H1 (cell line): ENCODE measurements around the gene ENTPD2. TPM values are rescaled to one million over a fixed set of nuclear protein-coding genes. Genes with fewer than 3 reads are reported as not detected.

Source experiments
- RNF2 ChIP-seq: fragments of 200-900, 300-1000 bp; sonication (generic); IDR thresholded peaks from 2 replicates; pipeline ENCODE4 v1.7.1; 2016; ENCODE audit warnings: borderline replicate concordance, low read depth, mild to moderate bottlenecking, antibody characterized with exemption, low read length; ENCODE audit not compliant: poor library complexity, severe bottlenecking; ENCODE audit errors: missing control alignments
- polyA plus RNA-seq, 7 experiments: library from polyadenylated mRNA; depleted of rRNA in 3 of 7; stranded (reverse) in 5 of 7; unstranded in 2 of 7; fragments of >200 nt in 5 of 7; fragments of 200-250 nt in 2 of 7; gene quantifications; 1 replicate in 5 of 7; 2 replicates in 1 of 7; 4 replicates in 1 of 7; pipeline versions ENCODE4 v1.2.1 to v1.2.3, GENCODE V29; 2011 to 2013; ENCODE audit warnings: missing spikeins in 2 of 7, mixed read lengths in 2 of 7
- total RNA-seq: library from RNA; stranded (reverse); fragmentation: NEBNext Ultra II Directional; extraction: Animal tissue kit (Norgen Biotek cat#: 25700); gene quantifications from 2 replicates; pipeline ENCODE4 v1.2.1, GENCODE V29; 2021
- TF ChIP-seq, protein P1 (sequence below): fragments of 300-600 bp; sonication (generic); IDR thresholded peaks from 2 replicates; pipeline ENCODE4 v1.7.1; 2012; ENCODE audit warnings: low read length, moderate library complexity, mild to moderate bottlenecking, inconsistent platforms; ENCODE audit not compliant: insufficient replicate concordance

Gene ENTPD2
- total and polyA plus RNA-seq, 2 of the 8 experiments (the other 6 are each of a cell fraction or from before 2014, with no cell fraction given) = 0.65 to 3.8 TPM

DNA sequence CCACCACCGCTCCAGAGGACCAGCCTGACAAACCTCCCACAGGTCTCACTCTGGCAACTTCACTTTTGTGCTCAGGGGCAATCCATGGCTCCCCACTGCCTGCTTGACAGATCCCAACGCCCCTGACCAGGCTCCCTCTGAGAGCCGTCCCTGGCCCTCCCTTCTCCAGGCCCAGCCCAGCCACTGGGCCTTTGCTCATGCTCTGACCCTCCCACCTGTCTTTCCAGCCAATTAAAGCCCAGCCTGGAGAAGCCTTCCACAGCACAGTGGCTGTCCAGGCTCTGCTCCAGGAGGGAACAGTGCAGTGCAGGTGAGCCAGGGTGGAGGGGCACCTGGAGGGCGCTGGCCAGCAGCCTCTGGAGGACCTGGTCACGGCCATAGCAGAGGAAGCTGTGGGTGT lies 3.3 kb downstream of the ENTPD2 start (continued):
- TF ChIP-seq, protein P1, sequence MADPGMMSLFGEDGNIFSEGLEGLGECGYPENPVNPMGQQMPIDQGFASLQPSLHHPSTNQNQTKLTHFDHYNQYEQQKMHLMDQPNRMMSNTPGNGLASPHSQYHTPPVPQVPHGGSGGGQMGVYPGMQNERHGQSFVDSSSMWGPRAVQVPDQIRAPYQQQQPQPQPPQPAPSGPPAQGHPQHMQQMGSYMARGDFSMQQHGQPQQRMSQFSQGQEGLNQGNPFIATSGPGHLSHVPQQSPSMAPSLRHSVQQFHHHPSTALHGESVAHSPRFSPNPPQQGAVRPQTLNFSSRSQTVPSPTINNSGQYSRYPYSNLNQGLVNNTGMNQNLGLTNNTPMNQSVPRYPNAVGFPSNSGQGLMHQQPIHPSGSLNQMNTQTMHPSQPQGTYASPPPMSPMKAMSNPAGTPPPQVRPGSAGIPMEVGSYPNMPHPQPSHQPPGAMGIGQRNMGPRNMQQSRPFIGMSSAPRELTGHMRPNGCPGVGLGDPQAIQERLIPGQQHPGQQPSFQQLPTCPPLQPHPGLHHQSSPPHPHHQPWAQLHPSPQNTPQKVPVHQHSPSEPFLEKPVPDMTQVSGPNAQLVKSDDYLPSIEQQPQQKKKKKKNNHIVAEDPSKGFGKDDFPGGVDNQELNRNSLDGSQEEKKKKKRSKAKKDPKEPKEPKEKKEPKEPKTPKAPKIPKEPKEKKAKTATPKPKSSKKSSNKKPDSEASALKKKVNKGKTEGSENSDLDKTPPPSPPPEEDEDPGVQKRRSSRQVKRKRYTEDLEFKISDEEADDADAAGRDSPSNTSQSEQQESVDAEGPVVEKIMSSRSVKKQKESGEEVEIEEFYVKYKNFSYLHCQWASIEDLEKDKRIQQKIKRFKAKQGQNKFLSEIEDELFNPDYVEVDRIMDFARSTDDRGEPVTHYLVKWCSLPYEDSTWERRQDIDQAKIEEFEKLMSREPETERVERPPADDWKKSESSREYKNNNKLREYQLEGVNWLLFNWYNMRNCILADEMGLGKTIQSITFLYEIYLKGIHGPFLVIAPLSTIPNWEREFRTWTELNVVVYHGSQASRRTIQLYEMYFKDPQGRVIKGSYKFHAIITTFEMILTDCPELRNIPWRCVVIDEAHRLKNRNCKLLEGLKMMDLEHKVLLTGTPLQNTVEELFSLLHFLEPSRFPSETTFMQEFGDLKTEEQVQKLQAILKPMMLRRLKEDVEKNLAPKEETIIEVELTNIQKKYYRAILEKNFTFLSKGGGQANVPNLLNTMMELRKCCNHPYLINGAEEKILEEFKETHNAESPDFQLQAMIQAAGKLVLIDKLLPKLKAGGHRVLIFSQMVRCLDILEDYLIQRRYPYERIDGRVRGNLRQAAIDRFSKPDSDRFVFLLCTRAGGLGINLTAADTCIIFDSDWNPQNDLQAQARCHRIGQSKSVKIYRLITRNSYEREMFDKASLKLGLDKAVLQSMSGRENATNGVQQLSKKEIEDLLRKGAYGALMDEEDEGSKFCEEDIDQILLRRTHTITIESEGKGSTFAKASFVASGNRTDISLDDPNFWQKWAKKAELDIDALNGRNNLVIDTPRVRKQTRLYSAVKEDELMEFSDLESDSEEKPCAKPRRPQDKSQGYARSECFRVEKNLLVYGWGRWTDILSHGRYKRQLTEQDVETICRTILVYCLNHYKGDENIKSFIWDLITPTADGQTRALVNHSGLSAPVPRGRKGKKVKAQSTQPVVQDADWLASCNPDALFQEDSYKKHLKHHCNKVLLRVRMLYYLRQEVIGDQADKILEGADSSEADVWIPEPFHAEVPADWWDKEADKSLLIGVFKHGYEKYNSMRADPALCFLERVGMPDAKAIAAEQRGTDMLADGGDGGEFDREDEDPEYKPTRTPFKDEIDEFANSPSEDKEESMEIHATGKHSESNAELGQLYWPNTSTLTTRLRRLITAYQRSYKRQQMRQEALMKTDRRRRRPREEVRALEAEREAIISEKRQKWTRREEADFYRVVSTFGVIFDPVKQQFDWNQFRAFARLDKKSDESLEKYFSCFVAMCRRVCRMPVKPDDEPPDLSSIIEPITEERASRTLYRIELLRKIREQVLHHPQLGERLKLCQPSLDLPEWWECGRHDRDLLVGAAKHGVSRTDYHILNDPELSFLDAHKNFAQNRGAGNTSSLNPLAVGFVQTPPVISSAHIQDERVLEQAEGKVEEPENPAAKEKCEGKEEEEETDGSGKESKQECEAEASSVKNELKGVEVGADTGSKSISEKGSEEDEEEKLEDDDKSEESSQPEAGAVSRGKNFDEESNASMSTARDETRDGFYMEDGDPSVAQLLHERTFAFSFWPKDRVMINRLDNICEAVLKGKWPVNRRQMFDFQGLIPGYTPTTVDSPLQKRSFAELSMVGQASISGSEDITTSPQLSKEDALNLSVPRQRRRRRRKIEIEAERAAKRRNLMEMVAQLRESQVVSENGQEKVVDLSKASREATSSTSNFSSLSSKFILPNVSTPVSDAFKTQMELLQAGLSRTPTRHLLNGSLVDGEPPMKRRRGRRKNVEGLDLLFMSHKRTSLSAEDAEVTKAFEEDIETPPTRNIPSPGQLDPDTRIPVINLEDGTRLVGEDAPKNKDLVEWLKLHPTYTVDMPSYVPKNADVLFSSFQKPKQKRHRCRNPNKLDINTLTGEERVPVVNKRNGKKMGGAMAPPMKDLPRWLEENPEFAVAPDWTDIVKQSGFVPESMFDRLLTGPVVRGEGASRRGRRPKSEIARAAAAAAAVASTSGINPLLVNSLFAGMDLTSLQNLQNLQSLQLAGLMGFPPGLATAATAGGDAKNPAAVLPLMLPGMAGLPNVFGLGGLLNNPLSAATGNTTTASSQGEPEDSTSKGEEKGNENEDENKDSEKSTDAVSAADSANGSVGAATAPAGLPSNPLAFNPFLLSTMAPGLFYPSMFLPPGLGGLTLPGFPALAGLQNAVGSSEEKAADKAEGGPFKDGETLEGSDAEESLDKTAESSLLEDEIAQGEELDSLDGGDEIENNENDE = no peak
- no peak for TF ChIP-seq RNF2
- TF ChIP-seq, all 59 proteins: peak for 0
